ENCODE measurements around the gene OSCP1. TPM values are rescaled to one million over a fixed set of nuclear protein-coding genes. Genes with fewer than 3 reads are reported as not detected.

OSCP1 gene
- total RNA-seq, 1 donor from 2014 or later = 4.0 TPM

DNA sequence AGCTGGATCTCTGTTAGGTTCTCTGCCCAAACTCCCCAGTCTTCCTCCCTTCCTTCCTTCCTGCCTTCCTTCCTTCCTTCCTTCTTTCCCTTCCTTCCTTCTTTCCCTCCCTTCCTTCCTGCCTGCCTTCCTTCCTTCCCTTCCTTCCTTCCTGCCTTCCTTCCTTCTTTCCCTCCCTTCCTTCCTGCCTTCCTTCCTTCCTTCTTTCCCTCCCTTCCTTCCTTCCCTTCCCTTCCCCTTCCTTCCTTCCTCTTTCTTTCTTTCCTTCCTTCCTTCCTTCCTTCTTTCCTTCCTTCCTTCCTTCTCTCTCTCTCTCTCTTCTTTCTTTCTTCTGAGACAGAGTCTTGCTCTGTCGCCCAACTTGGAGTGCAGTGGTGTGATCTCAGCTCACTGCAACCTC lies 43.8 kb downstream of the OSCP1 start:
- no peak for DNase-seq (ENCODE audit: low read depth)
- H3K4me3 ChIP-seq (ENCODE audit: low read depth, low read length) = no peak overlapping the region
- TF ChIP-seq, protein P1, sequence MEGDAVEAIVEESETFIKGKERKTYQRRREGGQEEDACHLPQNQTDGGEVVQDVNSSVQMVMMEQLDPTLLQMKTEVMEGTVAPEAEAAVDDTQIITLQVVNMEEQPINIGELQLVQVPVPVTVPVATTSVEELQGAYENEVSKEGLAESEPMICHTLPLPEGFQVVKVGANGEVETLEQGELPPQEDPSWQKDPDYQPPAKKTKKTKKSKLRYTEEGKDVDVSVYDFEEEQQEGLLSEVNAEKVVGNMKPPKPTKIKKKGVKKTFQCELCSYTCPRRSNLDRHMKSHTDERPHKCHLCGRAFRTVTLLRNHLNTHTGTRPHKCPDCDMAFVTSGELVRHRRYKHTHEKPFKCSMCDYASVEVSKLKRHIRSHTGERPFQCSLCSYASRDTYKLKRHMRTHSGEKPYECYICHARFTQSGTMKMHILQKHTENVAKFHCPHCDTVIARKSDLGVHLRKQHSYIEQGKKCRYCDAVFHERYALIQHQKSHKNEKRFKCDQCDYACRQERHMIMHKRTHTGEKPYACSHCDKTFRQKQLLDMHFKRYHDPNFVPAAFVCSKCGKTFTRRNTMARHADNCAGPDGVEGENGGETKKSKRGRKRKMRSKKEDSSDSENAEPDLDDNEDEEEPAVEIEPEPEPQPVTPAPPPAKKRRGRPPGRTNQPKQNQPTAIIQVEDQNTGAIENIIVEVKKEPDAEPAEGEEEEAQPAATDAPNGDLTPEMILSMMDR (conservative IDR thresholded peaks at IDR 0.05; ENCODE audit: low read depth, low read length) = no peak

DNA sequence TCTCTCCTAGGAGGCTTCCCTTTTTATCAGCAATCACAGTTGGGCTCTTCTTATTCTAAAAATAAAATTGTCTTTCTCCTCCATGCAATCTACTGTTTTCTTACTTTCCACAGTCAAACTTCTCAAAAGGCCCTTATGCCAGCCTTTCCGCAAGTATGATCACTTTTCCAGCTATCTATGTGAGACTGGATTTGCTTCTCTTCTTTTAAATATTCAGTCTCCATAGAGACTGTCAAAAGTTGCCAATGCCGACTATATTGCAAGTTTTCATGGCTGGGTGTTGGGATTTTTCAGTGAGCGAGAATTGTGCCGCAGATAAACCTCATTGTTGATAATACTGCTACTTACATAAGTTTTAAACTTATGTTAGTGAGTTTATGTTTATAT lies 47.8 kb downstream of the OSCP1 start:
- no peak for DNase-seq (ENCODE audit: low read depth)
- no peak overlapping the region for H3K4me3 ChIP-seq (ENCODE audit: low read depth, low read length)
- TF ChIP-seq, protein P1 (conservative IDR thresholded peaks at IDR 0.05; ENCODE audit: low read depth, low read length) = no peak

DNA sequence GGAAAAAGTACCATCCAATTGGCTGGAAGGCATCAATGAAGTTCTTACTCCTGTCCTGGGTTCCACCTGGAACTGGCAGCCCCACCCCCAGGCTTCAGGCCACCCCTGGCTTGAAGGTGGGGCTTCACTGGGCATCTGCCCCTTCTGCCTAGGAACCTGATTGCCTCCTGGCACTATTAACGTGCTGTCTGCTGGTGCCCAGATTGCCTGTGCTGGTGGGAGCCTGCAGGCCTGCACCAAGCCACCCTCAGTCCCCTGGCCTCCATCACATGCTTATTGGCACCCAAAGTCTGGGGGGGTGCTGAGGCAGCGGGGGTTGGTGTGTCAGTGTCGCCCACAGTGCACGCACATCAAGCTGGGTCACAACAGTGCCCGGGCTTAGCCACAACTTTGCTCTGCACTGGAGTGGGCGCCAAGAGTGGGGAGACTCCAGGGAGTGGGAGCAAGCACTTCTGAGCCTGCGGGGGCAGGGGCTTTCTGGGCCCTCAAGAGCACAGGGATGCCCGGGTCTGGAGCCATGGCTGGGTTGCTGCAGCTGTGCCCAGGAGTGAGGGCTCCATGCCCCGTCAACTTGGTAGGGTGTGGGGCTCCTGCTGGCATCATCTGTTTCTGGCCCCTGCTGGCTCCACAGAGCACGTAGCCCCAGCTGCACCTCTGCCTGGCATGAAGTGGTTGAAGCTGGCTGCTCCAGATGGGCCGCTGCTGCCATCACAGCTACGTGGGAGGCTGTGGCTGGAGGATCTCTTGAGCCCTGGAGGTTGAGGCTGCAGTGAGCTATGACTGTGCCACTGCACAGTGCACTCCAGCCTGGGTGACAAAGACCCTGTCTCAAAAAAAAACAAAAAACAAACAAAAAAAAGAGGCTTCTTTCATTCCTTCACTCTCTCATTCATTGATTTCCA lies 48.4 kb downstream of the OSCP1 start:
- H3K4me3 ChIP-seq (ENCODE audit: low read depth, low read length) = no peak overlapping the region
- TF ChIP-seq, protein P1 (conservative IDR thresholded peaks at IDR 0.05; ENCODE audit: low read depth, low read length) = no peak
- no peak for DNase-seq (ENCODE audit: low read depth)

DNA sequence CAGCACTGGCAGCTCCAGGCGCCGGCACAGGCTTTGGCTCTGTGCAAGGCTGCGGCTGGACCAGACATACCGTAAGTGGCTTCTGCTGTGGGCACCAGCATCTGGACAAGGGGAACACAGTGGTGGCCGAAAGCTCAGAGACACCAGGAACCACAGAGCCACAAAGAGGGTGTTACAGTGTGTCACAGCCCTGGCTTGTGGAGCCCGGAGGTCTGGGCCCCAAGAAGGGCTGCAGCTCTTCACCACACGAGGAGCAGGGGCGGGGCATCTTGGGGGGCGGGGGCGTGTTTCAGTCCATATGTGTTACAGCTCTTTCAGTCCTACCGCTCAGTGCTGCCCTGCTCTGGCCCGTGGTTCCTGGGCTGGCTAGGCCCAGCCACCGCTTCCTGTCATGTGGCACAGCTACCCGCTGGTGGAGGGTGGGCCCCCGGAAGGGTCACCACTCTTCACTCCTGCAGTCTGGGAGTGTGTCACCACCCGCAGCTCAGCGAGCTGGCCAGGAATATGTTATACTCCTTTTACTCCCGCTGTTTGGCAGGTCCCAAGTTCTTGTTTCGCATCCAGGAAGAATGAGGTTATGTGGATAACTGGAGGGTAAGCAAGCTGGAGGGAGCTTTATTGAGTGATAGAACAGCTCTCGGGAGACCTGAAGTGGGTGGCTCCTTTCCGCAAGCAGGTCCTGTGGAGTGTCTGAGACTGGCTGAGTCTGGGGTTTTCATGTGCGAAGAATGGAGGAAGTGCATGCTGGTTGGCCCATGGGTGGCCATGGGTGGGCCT lies 49.2 kb downstream of the OSCP1 start:
- TF ChIP-seq, protein P1 (conservative IDR thresholded peaks at IDR 0.05; ENCODE audit: low read depth, low read length) = no peak
- no peak overlapping the region for H3K4me3 ChIP-seq (ENCODE audit: low read depth, low read length)
- DNase-seq (ENCODE audit: low read depth) = no peak

DNA sequence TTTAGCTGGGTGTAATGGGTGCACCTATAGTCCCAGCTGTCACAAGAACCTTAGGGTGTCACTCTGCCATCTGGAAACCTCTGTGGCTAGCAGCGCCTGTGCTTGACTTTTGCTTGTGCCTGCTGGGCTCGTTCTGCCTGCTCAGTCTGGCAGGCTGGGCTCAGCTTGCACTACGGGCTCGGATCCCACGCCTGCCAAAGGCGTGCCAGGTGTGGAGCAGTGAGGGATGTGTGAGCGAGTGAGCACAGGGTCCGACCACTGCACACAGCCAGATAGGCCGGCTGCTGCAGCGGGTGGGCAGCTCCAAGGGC lies 49.8 kb downstream of the OSCP1 start:
- H3K4me3 ChIP-seq (ENCODE audit: low read depth, low read length) = no peak overlapping the region
- TF ChIP-seq, protein P1 (conservative IDR thresholded peaks at IDR 0.05; ENCODE audit: low read depth, low read length) = no peak
- no peak for DNase-seq (ENCODE audit: low read depth)

DNA sequence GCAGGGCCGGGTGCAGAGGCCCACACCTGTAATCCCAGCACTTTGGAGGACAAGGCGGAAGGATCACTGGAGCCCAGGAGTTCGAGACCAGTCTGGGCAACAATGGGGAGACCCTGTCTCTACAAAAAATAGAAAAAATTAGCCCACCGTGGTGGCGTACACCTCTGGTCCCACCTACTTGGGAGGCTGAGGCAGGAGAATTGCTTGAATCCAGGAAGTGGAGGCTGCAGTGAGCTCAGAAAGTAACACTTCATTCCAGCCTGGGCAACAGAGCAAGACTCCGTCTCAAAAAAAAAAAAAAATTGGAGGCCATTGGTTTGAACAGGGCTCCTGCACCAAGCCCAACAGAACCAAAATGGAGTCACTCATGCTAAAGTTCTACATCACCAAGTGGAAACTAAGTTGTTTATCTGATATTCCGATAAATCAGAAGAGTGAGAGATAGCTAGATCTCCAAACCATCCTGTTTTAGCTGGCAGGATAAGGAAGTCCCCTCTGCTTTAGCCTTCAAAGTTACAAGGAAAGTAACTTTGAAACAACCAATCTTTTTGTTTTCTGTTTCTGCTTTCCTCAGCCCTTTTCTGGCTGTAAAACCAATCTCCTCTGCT lies 51.8 kb downstream of the OSCP1 start:
- TF ChIP-seq, protein P1 (conservative IDR thresholded peaks at IDR 0.05; ENCODE audit: low read depth, low read length) = no peak

More for the DNA sequence above, 51.8 kb downstream of the OSCP1 start:
- peak overlapping the region; percentile 83 for H3K4me3 ChIP-seq (ENCODE audit: low read depth, low read length)
- DNase-seq (ENCODE audit: low read depth) = no peak

Measured in epithelial cell of proximal tubule (primary cell).